Peyer's patch (tissue), 4 donors: ENCODE results near the gene TUBGCP4.

Experiments
- CTCF ChIP-seq, 6 experiments: fragments of 450-650 bp in 4 of 6; fragments of 200-600 bp in 2 of 6; sonication (generic) in 1 of 6; IDR thresholded peaks; one replicate each; pipeline ENCODE4 v1.5.1; 2017 to 2019; ENCODE audit warnings: antibody characterized with exemption in 6 of 6, mild to moderate bottlenecking in 3 of 6, moderate library complexity in 1 of 6
- POLR2A ChIP-seq, 2 donors: fragments of 450-650 bp; IDR thresholded peaks; one replicate each; pipeline ENCODE4 v1.5.1; 2017; ENCODE audit warnings: antibody characterized with exemption in 2 of 2, mild to moderate bottlenecking in 2 of 2, moderate library complexity in 2 of 2

GRCh38 chr15:43325039-43325684 lies 45.7 kb upstream of the TUBGCP4 start:
- no peak for TF ChIP-seq CTCF (IDR thresholded peaks at IDR 0.05)
- no peak for TF ChIP-seq POLR2A (IDR thresholded peaks at IDR 0.05)
